IMR-90 (cell line): ENCODE data around the gene DEPDC5. TPM values are rescaled to one million over a fixed set of nuclear protein-coding genes. Genes with fewer than 3 reads are reported as not detected.

ENCODE experiments used
- ATAC-seq: fragments of 200-7000 bp; cut with Tn5 transposase; 2 replicates; pipeline ENCODE4 v1.9.1; 2020; ENCODE audit warnings: low read depth, mild to moderate bottlenecking, moderate library complexity
- BruUV-seq: library from RNA; stranded (reverse); fragments of 400-500 nt; replicated peaks from 2 replicates; lab custom pipeline; 2021; lab: Mats Ljungman, UMichigan
- CTCF ChIA-PET: fragments of 300-600 bp; formaldehyde crosslinking; extraction: SDS; loops from one replicate; lab custom pipeline; 2021; ENCODE audit warnings: antibody characterized with exemption; lab: Yijun Ruan, JAX
- POLR2A ChIA-PET: fragments of 300-600 bp; sonication (Branson Sonifier 250); formaldehyde crosslinking; loops from one replicate; lab custom pipeline; 2022; ENCODE audit warnings: antibody characterized with exemption; ENCODE audit not compliant: unreplicated experiment; lab: Charles Lee
- DNase-seq: peaks from one replicate; pipeline ENCODE4 v3.0.0; 2013
- H2AFZ ChIP-seq: replicated peaks from 2 replicates; pipeline ENCODE3; 2013; ENCODE audit warnings: low read length, mild to moderate bottlenecking; ENCODE audit not compliant: poor library complexity
- H2AK5ac ChIP-seq: 2 replicates; pipeline ENCODE4 v1.6.1; 2013; ENCODE audit warnings: low read depth, low read length, inconsistent platforms
- H2AK9ac ChIP-seq: replicated peaks from 2 replicates; pipeline ENCODE3; 2013; ENCODE audit warnings: mild to moderate bottlenecking, low read depth, low read length, moderate library complexity; ENCODE audit not compliant: poor library complexity
- H2BK120ac ChIP-seq: 2 replicates; pipeline ENCODE4 v1.6.1; 2013; ENCODE audit warnings: low read depth, low read length, inconsistent platforms
- H2BK15ac ChIP-seq: 3 replicates; pipeline ENCODE4 v1.6.1; 2013; ENCODE audit warnings: low read depth, low read length, inconsistent platforms
- H2BK20ac ChIP-seq: 2 replicates; pipeline ENCODE4 v1.6.1; 2013; ENCODE audit warnings: low read depth, mild to moderate bottlenecking, inconsistent platforms, low read length, moderate library complexity
- H2BK5ac ChIP-seq: 2 replicates; pipeline ENCODE4 v1.6.1; 2013; ENCODE audit warnings: mild to moderate bottlenecking, low read depth, low read length, inconsistent platforms; ENCODE audit not compliant: poor library complexity, severe bottlenecking
- H3K14ac ChIP-seq: replicated peaks from 2 replicates; pipeline ENCODE4 v1.6.1; 2013; ENCODE audit warnings: low read depth, low read length, inconsistent platforms
- H3K18ac ChIP-seq: 2 replicates; pipeline ENCODE4 v1.6.1; 2013; ENCODE audit warnings: low read depth, low read length, control low read depth
- H3K23ac ChIP-seq: 2 replicates; pipeline ENCODE4 v1.6.1; 2013; ENCODE audit warnings: low read depth, low read length, inconsistent platforms
- H3K27ac ChIP-seq: 2 replicates; pipeline ENCODE4 v1.5.1; 2013; ENCODE audit warnings: mild to moderate bottlenecking, control low read depth, low read length; ENCODE audit not compliant: insufficient read depth
- H3K27me3 ChIP-seq: 2 replicates; pipeline ENCODE4 v1.6.1; 2013; ENCODE audit warnings: low read length; ENCODE audit not compliant: control insufficient read depth, insufficient read depth
- H3K36me3 ChIP-seq: 2 replicates; pipeline ENCODE4 v1.6.1; 2013; ENCODE audit warnings: low read length, mixed read lengths; ENCODE audit not compliant: control insufficient read depth, insufficient read depth
- H3K4ac ChIP-seq: 2 replicates; pipeline ENCODE4 v1.6.1; 2013; ENCODE audit warnings: low read depth, low read length, inconsistent platforms
- H3K4me1 ChIP-seq: 2 replicates; pipeline ENCODE4 v1.6.1; 2013; ENCODE audit warnings: low read length, mixed read lengths; ENCODE audit not compliant: control insufficient read depth, insufficient read depth
- H3K4me2 ChIP-seq: 2 replicates; pipeline ENCODE4 v1.6.1; 2013; ENCODE audit warnings: low read depth, mild to moderate bottlenecking, control low read depth, low read length, moderate library complexity
- H3K4me3 ChIP-seq: 2 replicates; pipeline ENCODE4 v1.5.1; 2013; ENCODE audit warnings: low read depth, mild to moderate bottlenecking, control low read depth, low read length, moderate library complexity; ENCODE audit not compliant: insufficient read depth
- H3K56ac ChIP-seq: 2 replicates; pipeline ENCODE4 v1.6.1; 2013; ENCODE audit warnings: low read length, inconsistent platforms; ENCODE audit not compliant: insufficient read depth; ENCODE audit errors: extremely low read depth
- H3K79me1 ChIP-seq, 2 experiments: 2 replicates each; pipeline ENCODE4 v1.6.1; 2013; ENCODE audit warnings: low read length in 2 of 2, inconsistent platforms in 1 of 2, low read depth in 1 of 2
- H3K9ac ChIP-seq: 2 replicates; pipeline ENCODE4 v1.6.1; 2013; ENCODE audit warnings: low read depth, low read length, control low read depth
- H3K9me1 ChIP-seq: 2 replicates; pipeline ENCODE4 v1.6.1; 2013; ENCODE audit warnings: low read length, inconsistent platforms; ENCODE audit not compliant: insufficient read depth
- H3K9me3 ChIP-seq: 2 replicates; pipeline ENCODE4 v1.6.1; 2013; ENCODE audit warnings: low read length; ENCODE audit not compliant: control insufficient read depth, insufficient read depth
- H4K20me1 ChIP-seq: 2 replicates; pipeline ENCODE4 v1.6.1; 2013; ENCODE audit warnings: low read length, inconsistent platforms; ENCODE audit not compliant: insufficient read depth
- H4K5ac ChIP-seq: 2 replicates; pipeline ENCODE4 v1.6.1; 2013; ENCODE audit warnings: mild to moderate bottlenecking, low read depth, low read length, control low read depth
- H4K8ac ChIP-seq, 2 experiments: 2 replicates each; pipeline ENCODE4 v1.6.1; 2013; ENCODE audit warnings: low read depth in 2 of 2, low read length in 2 of 2, control low read depth in 1 of 2, inconsistent platforms in 1 of 2
- H4K91ac ChIP-seq: 2 replicates; pipeline ENCODE4 v1.6.1; 2013; ENCODE audit warnings: low read depth, low read length, inconsistent platforms; ENCODE audit not compliant: insufficient read depth
- BHLHE40 ChIP-seq: fragments of 150-350 bp; IDR thresholded peaks from 2 replicates; pipeline ENCODE4 v1.6.1; 2016; ENCODE audit warnings: mild to moderate bottlenecking, low read depth, low read length
- CEBPB ChIP-seq: IDR thresholded peaks from 2 replicates; pipeline ENCODE4 v1.6.1; 2012; ENCODE audit warnings: low read depth, low read length, improper control_type of control experiment
- CHD1 ChIP-seq: IDR thresholded peaks from 2 replicates; pipeline ENCODE4 v1.6.1; 2012; ENCODE audit warnings: low read depth, low read length, improper control_type of control experiment
- CTCF ChIP-seq: conservative IDR thresholded peaks from 2 replicates; pipeline ENCODE4 v1.5.1; 2012; ENCODE audit warnings: mild to moderate bottlenecking, low read depth, low read length, improper control_type of control experiment
- ELK1 ChIP-seq: fragments of 150-350 bp; IDR thresholded peaks from 2 replicates; pipeline ENCODE4 v1.6.1; 2016; ENCODE audit warnings: low read depth, mild to moderate bottlenecking, low read length, moderate library complexity, borderline replicate concordance
- MAFK ChIP-seq: IDR thresholded peaks from 2 replicates; pipeline ENCODE4 v1.6.1; 2012; ENCODE audit warnings: low read depth, low read length, improper control_type of control experiment
- MAZ ChIP-seq: IDR thresholded peaks from 2 replicates; pipeline ENCODE4 v1.6.1; 2012; ENCODE audit warnings: low read depth, mild to moderate bottlenecking, low read length, improper control_type of control experiment, moderate library complexity, borderline replicate concordance
- MXI1 ChIP-seq: IDR thresholded peaks from 2 replicates; pipeline ENCODE4 v1.6.1; 2012; ENCODE audit warnings: low read depth, mild to moderate bottlenecking, low read length, moderate library complexity, borderline replicate concordance
- NFE2L2 ChIP-seq: fragments of 150-350 bp; IDR thresholded peaks from 2 replicates; pipeline ENCODE4 v1.6.1; 2016; ENCODE audit warnings: low read depth, mild to moderate bottlenecking, low read length
- RAD21 ChIP-seq: IDR thresholded peaks from 2 replicates; pipeline ENCODE4 v1.6.1; 2012; ENCODE audit warnings: low read length, improper control_type of control experiment
- RCOR1 ChIP-seq: IDR thresholded peaks from 2 replicates; pipeline ENCODE4 v1.6.1; 2012; ENCODE audit warnings: mild to moderate bottlenecking, low read length, improper control_type of control experiment; ENCODE audit not compliant: insufficient replicate concordance
- RFX5 ChIP-seq: IDR thresholded peaks from 2 replicates; pipeline ENCODE4 v1.8.0; 2012; ENCODE audit warnings: low read depth, mild to moderate bottlenecking, low read length, moderate library complexity
- SMC3 ChIP-seq: fragments of 150-350 bp; IDR thresholded peaks from 2 replicates; pipeline ENCODE4 v1.6.1; 2016; ENCODE audit warnings: low read depth, mild to moderate bottlenecking, antibody characterized with exemption, low read length, moderate library complexity
- WGBS, 2 experiments: methylation state at CpG; one replicate each; pipeline versions ENCODE4 v1.1.5 to v1.1.7; 2013; ENCODE audit warnings: missing lambda C conversion rate in 2 of 2; ENCODE audit not compliant: insufficient read length in 1 of 2; ENCODE audit errors: extremely low coverage in 2 of 2; 5-methylcytosine and 5-hydroxymethylcytosine counted together
- dilution Hi-C: fragments of 300-500 bp; cut with HindIII; formaldehyde crosslinking; loops from one replicate; pipeline ENCODE4 v1.14.3; 2018; ENCODE audit warnings: low sequenced_read_pairs; ENCODE audit not compliant: unreplicated experiment
- in situ Hi-C: fragments of 300-500 bp; cut with MboI; formaldehyde crosslinking; loops from 3 replicates; pipeline ENCODE4 v1.14.3; 2019; ENCODE audit warnings: low sequenced_read_pairs, inconsistent platforms, mixed read lengths
- intact Hi-C: fragments of 100-400 bp; cut with micrococcal nuclease; formaldehyde crosslinking; loops from 2 replicates; pipeline ENCODE4 v1.10.0; 2022
- polyA plus RNA-seq, 3 experiments: library from polyadenylated mRNA; depleted of rRNA; stranded (reverse); fragments of >200 nt; gene quantifications; 2 replicates each; pipeline ENCODE4 v1.2.3, GENCODE V29; 2012; ENCODE audit warnings: low replicate concordance in 1 of 3
- total RNA-seq: library from RNA; depleted of rRNA; stranded (reverse); fragments of >200 nt; gene quantifications from 2 replicates; pipeline ENCODE4 v1.2.3, GENCODE V29; 2012

Gene DEPDC5
- total and polyA plus RNA-seq, 2 of the 4 experiments (the other 2 are of a cell fraction): 6.6 to 12.9 TPM

- in situ Hi-C loops: no loop called here
- H3K27ac ChIP-seq: no peak overlapping the region
- no peak overlapping the region for H2AK9ac ChIP-seq
- ATAC-seq (no peak), DNase-seq (no peak)
- dilution Hi-C loops: no loop called here
- H2BK20ac ChIP-seq: no peak overlapping the region
- no peak overlapping the region for H2BK120ac ChIP-seq
- no peak overlapping the region for H3K4me2 ChIP-seq
- H3K9me1 ChIP-seq: peaks cover 18% of the 10 kb centered on the region; the same call in 1 of the 2 replicates
- H3K9me3 ChIP-seq: no peaks in the 10 kb centered on the region
- H4K20me1 ChIP-seq: no peaks in the 10 kb centered on the region
- WGBS, 2 experiments: 92% methylated on average over 2 of the region's 12 CpGs; no CpG with 5 or more reads in 1 of the 2 experiments
- no peak overlapping the region for H3K4ac ChIP-seq
- no peak overlapping the region for H2AFZ ChIP-seq
- ChIA-PET CTCF (interaction anchor here (1.1 kb wide), 1 partner anchor 85 kb away, joined by 3 read pairs; no protein-coding TSS in a partner anchor), POLR2A (no interaction called here)
- no peak overlapping the region for H3K18ac ChIP-seq
- H3K23ac ChIP-seq: no peak overlapping the region
- H3K14ac ChIP-seq: no peak overlapping the region
- H2AK5ac ChIP-seq: no peak overlapping the region
- H3K9ac ChIP-seq: no peak overlapping the region
- no peak overlapping the region for H2BK15ac ChIP-seq
- no peak overlapping the region for H3K56ac ChIP-seq
- H3K79me1 ChIP-seq: peaks cover 0 to 11% of the 10 kb centered on the region in 2 experiments; a peak in 1 of 4 replicates
- TF ChIP-seq BHLHE40 (no peak), ELK1 (no peak), NFE2L2 (no peak), MAZ (no peak), RFX5 (no peak), RCOR1 (no peak), SMC3 (no peak), RAD21 (no peak), CEBPB (no peak), CHD1 (no peak), MAFK (no peak), MXI1 (no peak), CTCF (no peak)
- no peak overlapping the region for H4K5ac ChIP-seq
- peaks cover 31% of the 10 kb centered on the region for H3K36me3 ChIP-seq
- no peak overlapping the region for H2BK5ac ChIP-seq
- H4K8ac ChIP-seq: no peak overlapping the region
- no TSS peak for BruUV-seq
- peaks cover 1% of the 10 kb centered on the region; the same call in 1 of the 2 replicates for H3K4me1 ChIP-seq
- H3K27me3 ChIP-seq: no peaks in the 10 kb centered on the region
- H4K91ac ChIP-seq: no peak overlapping the region
- intact Hi-C loops: no loop called here
- H3K4me3 ChIP-seq: no peak overlapping the region
These were observed 122.5 kb downstream of the DEPDC5 start for GRCh38 chr22:31876156-31876920.
